GM12872 (cell line): ENCODE data around the gene KCTD20.

ENCODE experiments used
- CTCF ChIP-seq: IDR thresholded peaks from 3 replicates; pipeline ENCODE4 v1.5.1; 2011; ENCODE audit warnings: low read depth, mild to moderate bottlenecking, low read length, moderate library complexity; ENCODE audit not compliant: insufficient read depth

The KCTD20 gene

GRCh38 chr6:36514554-36515456 lies 72.0 kb downstream of the KCTD20 start:
- TF ChIP-seq CTCF, result no peak

GRCh38 chr6:36515844-36516243 lies 73.0 kb downstream of the KCTD20 start:
- TF ChIP-seq CTCF, result no peak

- TF ChIP-seq CTCF, result no peak
Observed at GRCh38 chr6:36516559-36516958, 73.8 kb downstream of the KCTD20 start.

- no peak for TF ChIP-seq CTCF
Observed at GRCh38 chr6:36516988-36517387, 74.2 kb downstream of the KCTD20 start.

GRCh38 chr6:36517408-36517807 lies 74.6 kb downstream of the KCTD20 start:
- no peak for TF ChIP-seq CTCF

- no peak for TF ChIP-seq CTCF
Observed at GRCh38 chr6:36519352-36519751, 76.6 kb downstream of the KCTD20 start.

- TF ChIP-seq CTCF, result no peak
Observed at GRCh38 chr6:36523451-36523850, 80.7 kb downstream of the KCTD20 start.
